HCT116 (cell line): ENCODE results near the gene METTL1.

Experiments used
- CEBPB ChIP-seq: IDR thresholded peaks from 2 replicates; pipeline ENCODE4 v1.6.1; 2012; ENCODE audit warnings: low read depth
- CTCF ChIP-seq, 3 experiments: fragments of 200-600 bp in 1 of 3; sonication (generic) in 1 of 3; IDR thresholded peaks in 2 of 3; conservative IDR thresholded peaks in 1 of 3; 2 replicates each; pipeline ENCODE4 v1.5.1; 2012 to 2017; ENCODE audit warnings: low read depth in 2 of 3, low read length in 2 of 3, antibody characterized with exemption in 1 of 3, borderline replicate concordance in 1 of 3, control low read depth in 1 of 3, mild to moderate bottlenecking in 1 of 3, mixed read lengths in 1 of 3, mixed run types in 1 of 3, moderate library complexity in 1 of 3; ENCODE audit not compliant: insufficient read depth in 1 of 3
- EZH2phosphoT487 ChIP-seq: fragments of 200-600 bp; IDR thresholded peaks from 2 replicates; pipeline ENCODE4 v1.6.1; 2018; ENCODE audit warnings: antibody characterized with exemption, borderline replicate concordance
- FOSL1 ChIP-seq: IDR thresholded peaks from 2 replicates; pipeline ENCODE4 v1.6.1; 2012; ENCODE audit warnings: low read depth

GRCh38 chr12:57756406-57757341 is 15.2 kb downstream of the METTL1 start:
- TF ChIP-seq FOSL1: no peak
- TF ChIP-seq CTCF (IDR thresholded peaks at IDR 0.05 in 2 of 3, conservative IDR thresholded peaks at IDR 0.05 in 1 of 3; ENCODE audit: borderline replicate concordance in 1 of 3, insufficient read depth in 1 of 3, low read depth in 2 of 3, low read length in 2 of 3): peak in 2 of 3 experiments; percentile 89 to 96; a peak in 4 of 6 replicates
- no peak for TF ChIP-seq EZH2phosphoT487
- no peak for TF ChIP-seq CEBPB
